ENCODE data around the gene ACTR3. TPM values are rescaled to one million over a fixed set of nuclear protein-coding genes. Genes with fewer than 3 reads are reported as not detected.

Gene ACTR3
- polyA plus RNA-seq, 5 donors, result 128 to 174 (median 153) TPM

DNA sequence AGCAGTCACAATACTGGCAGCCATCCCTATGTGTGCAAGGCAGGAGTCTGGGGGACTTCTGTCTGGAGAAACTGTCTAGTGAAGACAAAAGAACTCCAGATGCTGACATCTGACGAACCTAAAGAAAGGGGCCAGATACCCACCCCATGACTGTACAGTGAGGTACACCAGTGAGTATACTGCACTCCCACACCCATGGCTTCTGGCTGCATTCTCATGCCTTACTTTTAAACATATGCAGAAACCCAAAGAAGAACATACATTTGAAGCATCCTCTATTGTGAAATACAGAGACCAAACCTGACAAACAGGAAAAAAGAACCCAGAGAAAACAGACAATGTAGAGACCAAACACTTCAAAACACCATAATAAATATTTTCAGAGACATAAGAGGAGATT is 102.2 kb downstream of the ACTR3 start:
- no peak for DNase-seq

DNA sequence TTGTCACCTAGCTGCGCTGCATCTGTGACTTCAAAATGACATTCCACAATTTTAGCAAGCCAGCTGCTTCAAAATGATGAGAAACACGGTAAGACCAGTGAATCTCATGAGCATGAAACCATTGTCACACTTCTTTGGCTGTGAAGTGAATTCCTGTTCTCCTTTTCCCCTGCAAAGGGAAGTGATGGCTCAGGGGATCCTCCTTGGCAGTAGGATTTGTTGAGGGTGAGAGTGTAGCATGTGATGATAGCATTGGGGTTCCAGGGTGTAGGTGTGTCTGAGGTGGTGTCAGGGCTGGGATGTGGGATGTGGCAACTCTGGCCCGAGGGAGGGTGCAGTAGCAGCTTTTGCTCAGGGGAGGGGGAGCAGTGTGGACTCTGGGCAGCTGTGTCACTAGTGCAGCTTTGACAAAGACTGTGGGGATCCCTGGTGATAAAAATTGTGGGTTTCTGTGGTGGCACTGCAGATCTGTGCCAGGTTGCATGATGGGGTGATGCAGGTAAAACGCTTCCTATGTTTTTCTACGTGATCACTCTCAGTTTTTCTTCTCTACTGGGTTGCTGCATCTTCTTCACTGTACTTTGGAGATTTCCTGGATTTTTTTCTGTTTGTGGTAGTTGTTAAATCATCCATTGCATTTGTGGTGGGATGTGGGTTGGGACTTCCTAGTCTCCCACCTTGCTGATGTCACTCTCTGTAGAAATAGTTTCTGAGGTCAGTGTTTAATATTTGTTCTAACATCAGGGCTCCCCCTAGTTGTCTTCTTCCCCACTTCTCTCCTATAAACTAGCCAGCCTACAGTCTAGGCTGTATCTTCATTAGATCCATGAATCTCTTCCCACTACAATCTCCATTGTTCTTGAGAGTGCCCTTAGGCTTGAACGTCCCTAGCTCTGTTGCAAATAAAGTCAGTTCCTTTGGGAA is 107.0 kb downstream of the ACTR3 start:
- no peak for DNase-seq

DNA sequence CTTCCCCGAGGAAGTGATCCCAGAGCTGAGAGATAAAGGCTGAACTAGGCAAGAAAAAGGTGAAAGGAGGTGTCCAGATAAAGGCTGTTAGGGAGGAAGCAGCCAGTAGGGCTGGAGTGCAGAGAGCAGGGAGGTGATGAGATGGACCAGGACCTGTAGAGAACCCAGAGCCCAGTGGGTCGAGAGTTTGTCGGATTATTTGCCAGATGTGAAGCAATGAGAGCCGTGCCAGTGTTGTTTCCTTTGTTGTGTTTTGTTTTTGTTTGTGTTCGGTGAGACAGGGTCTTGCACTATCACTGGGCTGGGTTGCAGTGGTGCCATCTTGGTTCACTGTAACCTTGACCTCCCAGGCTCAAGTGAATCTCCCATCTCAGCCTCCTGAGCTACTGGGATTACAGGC is 111.3 kb downstream of the ACTR3 start:
- DNase-seq, result no peak

- DNase-seq, result no peak
These were observed 112.0 kb downstream of the ACTR3 start for GRCh38 chr2:114001937-114002336.

- no peak for DNase-seq
These were observed 115.4 kb downstream of the ACTR3 start for GRCh38 chr2:114005110-114005783.

GRCh38 chr2:114006460-114006859 is 116.6 kb downstream of the ACTR3 start:
- no peak for DNase-seq

DNA sequence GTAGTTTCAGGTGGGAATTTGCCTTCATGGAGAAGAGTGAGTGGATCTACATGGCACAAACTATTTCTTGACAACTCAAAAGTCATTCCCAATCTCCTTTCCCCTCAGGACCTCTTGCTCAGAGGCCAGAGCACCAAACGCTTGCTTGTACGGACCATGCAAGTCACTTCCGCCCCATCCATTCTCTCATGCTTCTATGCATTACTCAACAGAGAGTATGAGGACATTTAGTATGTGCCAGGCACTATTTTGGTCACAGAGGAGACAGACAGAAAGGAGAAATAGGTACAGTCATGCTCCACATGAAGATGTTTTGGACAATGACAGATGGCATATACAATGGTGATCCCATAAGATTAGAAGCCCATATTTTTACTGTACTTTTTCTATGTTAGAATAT is 117.5 kb downstream of the ACTR3 start:
- DNase-seq, result no peak

DNA sequence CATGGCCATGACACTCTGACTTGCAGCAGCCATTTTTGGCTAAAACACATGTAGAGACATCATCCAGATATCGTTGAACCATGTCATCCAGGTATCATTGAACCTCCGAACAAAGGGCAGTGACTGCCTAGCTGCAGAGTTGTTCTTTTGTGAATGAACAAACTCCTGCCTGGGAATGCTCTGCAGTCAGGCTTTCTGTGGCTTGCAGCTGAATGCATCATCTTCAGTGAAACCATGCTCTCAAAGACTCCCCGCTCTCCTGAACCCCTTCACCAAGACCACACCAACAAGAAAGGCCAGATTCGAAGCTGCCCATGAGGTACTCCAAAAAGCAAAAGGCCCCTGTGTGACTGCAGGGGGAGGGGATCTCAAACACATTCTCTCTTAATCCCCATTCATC is 118.8 kb downstream of the ACTR3 start:
- no peak for DNase-seq

GRCh38 chr2:114009205-114009944 is 119.5 kb downstream of the ACTR3 start:
- no peak for DNase-seq

DNA sequence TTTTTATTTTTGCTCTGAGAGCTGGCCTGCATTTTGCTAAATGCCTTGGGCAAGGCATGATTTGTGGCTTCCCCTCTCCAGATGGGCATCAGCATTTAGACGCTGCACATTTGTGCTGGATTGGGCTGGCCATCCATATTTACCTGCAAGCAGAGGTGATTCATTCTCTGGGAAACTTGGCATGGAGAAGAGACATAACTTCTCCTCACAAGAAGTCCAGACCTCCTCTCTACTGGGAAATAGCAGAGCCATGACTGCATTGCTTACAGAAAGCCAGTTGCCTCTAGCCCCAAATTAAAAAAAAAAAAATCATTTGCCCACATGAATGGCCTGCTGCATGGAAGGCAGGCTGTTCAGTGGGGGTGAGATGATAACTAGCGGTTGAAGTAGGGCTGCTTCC is 120.1 kb downstream of the ACTR3 start:
- no peak for DNase-seq

GRCh38 chr2:114011713-114012112 is 121.8 kb downstream of the ACTR3 start:
- no peak for DNase-seq

Other genes with a start within 250 kb of the ACTR3 start
- 100 to 1,000 TPM in 2 of 5 donors, 10 to 100 TPM in 3; 65.4 to 113 (median 93.1) TPM for gene SLC35F5, start 133.4 kb upstream of the ACTR3 start, polyA plus RNA-seq (ENCODE audit: insufficient read depth in 1 of 5, insufficient read length in 5 of 5, low replicate concordance in 1 of 5)